Mucosa of descending colon (tissue), 3 donors: Measurements from ENCODE around the gene PDE3B. TPM values are rescaled to one million over a fixed set of nuclear protein-coding genes. Genes with fewer than 3 reads are reported as not detected.
"Not testable (repeated sequence)": the region's sequence is repeated elsewhere in the genome, so short reads cannot be mapped to it uniquely, and the experiment has no call there.

Source experiments
- ATAC-seq: fragments of 200-7000 bp; cut with Tn5 transposase; one replicate; pipeline ENCODE4 v1.9.1; 2020; ENCODE audit warnings: mild to moderate bottlenecking, moderate library complexity
- DNase-seq, 3 donors: peaks; one replicate each; pipeline ENCODE4 v3.0.0-alpha.2; 2020
- H3K36me3 ChIP-seq: fragments of 200-600 bp; one replicate; pipeline ENCODE4 v1.8.0; 2021; ENCODE audit warnings: low read depth, mild to moderate bottlenecking
- H3K4me1 ChIP-seq: fragments of 200-600 bp; one replicate; pipeline ENCODE4 v1.8.0; 2021; ENCODE audit warnings: low read depth, mild to moderate bottlenecking
- H3K4me3 ChIP-seq: fragments of 200-600 bp; one replicate; pipeline ENCODE4 v1.8.0; 2021; ENCODE audit warnings: mild to moderate bottlenecking
- H3K9me3 ChIP-seq: fragments of 200-600 bp; one replicate; pipeline ENCODE4 v1.8.0; 2021; ENCODE audit warnings: mild to moderate bottlenecking
- CTCF ChIP-seq: fragments of 200-600 bp; IDR thresholded peaks from one replicate; pipeline ENCODE4 v1.8.0; 2022; ENCODE audit warnings: antibody characterized with exemption, mild to moderate bottlenecking
- intact Hi-C, 2 donors: fragments of 100-400 bp; cut with DNase I in 1 of 2; cut with micrococcal nuclease in 1 of 2; formaldehyde crosslinking; loops; one replicate each; pipeline versions ENCODE4 v1.11.0 to v1.11.1; 2022; cut with DNase I, micrococcal nuclease
- total RNA-seq, 3 donors: library from RNA; stranded (reverse); fragmentation: NEBNext Ultra II Directional in 2 of 3; extraction: Animal tissue kit (Norgen Biotek cat#: 25700) in 2 of 3; gene quantifications; one replicate each; pipeline versions ENCODE4 v1.2.1 to v1.2.4, GENCODE V29; 2021 to 2023
- donor health status: DM: no; HTN: no; CAD: no; lungs with moderate emphysema.
- donor health status: DM: no; HTN: no; CAD: no.
- donor health status: DM: no; HTN: yes; CAD: no.

Gene PDE3B
- total RNA-seq, 3 donors from 2014 or later: 22.4 to 47.0 (median 25.9) TPM

DNA sequence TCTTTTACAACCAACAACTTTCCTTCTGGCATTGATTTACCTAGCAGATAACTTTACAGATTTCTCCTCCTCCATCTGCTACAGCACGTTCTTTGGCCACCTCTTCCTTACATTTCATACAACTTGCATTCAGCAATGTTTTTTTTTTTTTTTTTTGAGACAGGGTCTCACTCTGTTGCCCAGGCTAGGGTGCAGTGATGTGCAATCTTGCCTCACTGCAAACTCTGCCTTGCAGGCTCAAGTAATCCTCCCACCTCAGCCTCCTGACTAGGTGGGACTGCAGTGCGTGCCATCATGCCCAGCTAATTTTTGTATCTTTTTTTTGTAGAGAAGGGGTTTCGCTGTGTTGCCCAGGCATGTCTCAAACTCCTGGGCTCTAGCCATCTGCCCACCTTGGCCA lies 6.5 kb downstream of the PDE3B start:
- Histone ChIP-seq H3K9me3 (no peaks in the 10 kb centered on the region), H3K36me3 (no peaks in the 10 kb centered on the region), H3K4me3 (no peak overlapping the region), H3K4me1 (peaks cover 8% of the 10 kb centered on the region)
- TF ChIP-seq CTCF: no peak
- ATAC-seq (no peak), DNase-seq (no peak)
- intact Hi-C loops: no loop called here

GRCh38 chr11:14653090-14653489 lies 9.5 kb downstream of the PDE3B start:
- DNase-seq (no peak), ATAC-seq (no peak)
- Histone ChIP-seq H3K36me3 (no peaks in the 10 kb centered on the region), H3K4me3 (no peak overlapping the region), H3K9me3 (no peaks in the 10 kb centered on the region), H3K4me1 (peaks cover 3% of the 10 kb centered on the region)
- intact Hi-C loops: no loop called here
- no peak for TF ChIP-seq CTCF

GRCh38 chr11:14655435-14655834 lies 11.8 kb downstream of the PDE3B start:
- Histone ChIP-seq H3K4me3 (no peak overlapping the region), H3K4me1 (peaks cover 3% of the 10 kb centered on the region), H3K9me3 (no peaks in the 10 kb centered on the region), H3K36me3 (no peaks in the 10 kb centered on the region)
- intact Hi-C loops: no loop called here
- no peak for TF ChIP-seq CTCF
- DNase-seq: no peak
- ATAC-seq: no peak

DNA sequence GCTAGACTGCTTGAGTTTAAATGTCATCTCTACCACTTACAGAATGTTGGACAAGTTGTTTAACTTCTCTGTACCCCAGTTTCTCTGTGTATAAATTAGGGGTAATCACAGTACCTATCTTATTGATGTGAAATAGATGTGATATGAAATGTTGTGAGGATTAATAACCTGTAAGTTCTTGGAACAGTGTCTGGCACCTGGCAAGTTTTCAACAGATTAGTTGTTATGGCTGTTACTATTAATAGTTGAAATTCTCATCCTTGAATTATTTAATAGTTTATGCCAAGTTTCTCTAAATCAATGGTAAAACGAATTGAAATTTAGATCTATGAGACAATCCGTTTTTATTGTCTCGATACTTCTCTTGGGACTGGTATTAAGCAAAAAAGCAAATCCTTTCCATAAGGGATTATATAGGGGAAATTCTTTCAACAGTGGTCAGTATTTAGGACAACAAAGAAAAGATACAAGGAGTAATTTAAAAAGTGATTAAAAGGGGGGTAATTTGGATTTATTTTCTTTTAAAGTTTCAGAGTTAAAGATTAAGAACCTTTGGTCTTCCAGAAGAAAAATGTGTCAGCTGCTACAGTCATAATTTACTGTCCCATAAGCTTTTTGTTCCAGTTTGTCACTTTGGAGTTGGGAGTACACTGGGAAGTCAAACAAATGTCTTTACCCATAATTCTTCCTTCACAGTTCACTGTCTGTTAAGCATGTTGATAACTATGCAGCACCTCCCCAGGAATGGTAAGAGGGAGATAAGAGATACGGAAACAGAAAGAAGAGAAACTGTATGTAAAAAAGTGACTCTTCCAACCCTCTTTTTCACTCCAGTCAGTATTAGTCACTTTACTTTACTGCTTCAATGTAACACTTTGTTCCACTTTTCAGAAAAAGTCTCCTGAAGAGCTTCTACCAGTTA lies 13.2 kb downstream of the PDE3B start:
- H3K9me3 ChIP-seq: no peaks in the 10 kb centered on the region
- no peak for TF ChIP-seq CTCF
- peaks cover 3% of the 10 kb centered on the region for H3K4me1 ChIP-seq
- ATAC-seq (peak; percentile 97), DNase-seq (no peak)
- H3K4me3 ChIP-seq: no peak overlapping the region
- intact Hi-C loops: no loop called here
- H3K36me3 ChIP-seq: no peaks in the 10 kb centered on the region

DNA sequence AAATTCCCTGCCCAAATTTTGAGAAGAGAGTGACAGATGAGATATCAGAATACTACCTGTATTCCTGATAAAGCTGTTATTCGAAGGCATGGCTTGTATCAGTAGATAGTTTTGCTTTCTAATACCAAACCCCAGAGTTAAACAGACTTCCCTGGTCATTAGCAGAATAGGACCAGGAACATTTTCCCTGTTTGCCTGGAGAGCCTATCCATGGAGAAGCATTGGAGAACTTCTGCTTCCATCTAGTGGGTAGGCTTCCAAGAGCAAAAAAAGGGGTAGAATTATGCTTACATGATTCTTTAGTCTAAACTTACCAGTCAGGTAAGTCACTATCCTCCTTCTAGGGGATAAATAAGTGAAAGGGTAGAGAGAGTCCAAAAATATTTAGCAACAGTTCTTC lies 14.2 kb downstream of the PDE3B start:
- H3K4me3 ChIP-seq: no peak overlapping the region
- ATAC-seq (no peak), DNase-seq (no peak)
- H3K4me1 ChIP-seq: peaks cover 3% of the 10 kb centered on the region
- no peaks in the 10 kb centered on the region for H3K9me3 ChIP-seq
- intact Hi-C loops: no loop called here
- no peak for TF ChIP-seq CTCF
- no peaks in the 10 kb centered on the region for H3K36me3 ChIP-seq

DNA sequence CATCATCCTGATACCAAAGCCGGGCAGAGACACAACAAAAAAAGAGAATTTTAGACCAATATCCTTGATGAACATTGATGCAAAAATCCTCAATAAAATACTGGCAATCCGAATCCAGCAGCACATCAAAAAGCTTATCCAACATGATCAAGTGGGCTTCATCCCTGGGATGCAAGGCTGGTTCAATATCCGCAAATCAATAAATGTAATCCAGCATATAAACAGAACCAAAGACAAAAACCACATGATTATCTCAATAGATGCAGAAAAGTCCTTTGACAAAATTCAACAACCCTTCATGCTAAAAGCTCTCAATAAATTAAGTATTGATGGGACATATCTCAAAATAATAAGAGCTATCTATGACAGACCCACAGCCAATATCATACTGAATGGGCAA lies 21.3 kb downstream of the PDE3B start:
- intact Hi-C loops, H3K4me1 ChIP-seq, DNase-seq, H3K36me3 ChIP-seq, ATAC-seq, H3K9me3 ChIP-seq, H3K4me3 ChIP-seq: not testable (repeated sequence)

- intact Hi-C loops, H3K36me3 ChIP-seq, DNase-seq, H3K4me1 ChIP-seq, ATAC-seq, H3K9me3 ChIP-seq, H3K4me3 ChIP-seq: not testable (repeated sequence)
Observed at GRCh38 chr11:14667329-14667728, 23.7 kb downstream of the PDE3B start.
